ENCODE results near the gene NRP1. TPM values are rescaled to one million over a fixed set of nuclear protein-coding genes. Genes with fewer than 3 reads are reported as not detected.

The NRP1 gene
- polyA plus RNA-seq, 3 donors = 1.1 to 1.7 (median 1.3) TPM

- H3K9me3 Mint-ChIP-seq = peaks cover 5 to 11% (median 7%) of the 10 kb centered on the region in 7 donors
- H3K27ac Mint-ChIP-seq = no peak overlapping the region
- Histone ChIP-seq H3K79me2 (ENCODE audit: insufficient read depth, low read length) (no peaks in the 10 kb centered on the region), H3K4me3 (replicated peaks in 1 of 3; ENCODE audit: low read depth in 2 of 3, low read length in 3 of 3) (no peak overlapping the region), H3K9me3 (replicated peaks in 1 of 2; ENCODE audit: control insufficient read depth in 1 of 2, insufficient read depth in 1 of 2, low read length in 2 of 2) (peaks cover 0 to 4% of the 10 kb centered on the region in 2 donors), H2AFZ (ENCODE audit: insufficient read depth, low read depth, low read length, poor library complexity, severe bottlenecking) (no peak overlapping the region), H3K4me2 (replicated peaks; ENCODE audit: extremely low read depth, low read length, poor library complexity, severe bottlenecking) (no peak overlapping the region), H3K27ac (ENCODE audit: low read depth in 1 of 2, low read length in 2 of 2) (no peak overlapping the region), H4K20me1 (ENCODE audit: insufficient read depth, low read length) (no peaks in the 10 kb centered on the region), H3K36me3 (replicated peaks in 1 of 2; ENCODE audit: control insufficient read depth in 1 of 2, insufficient read depth in 2 of 2, low read length in 2 of 2) (no peaks in the 10 kb centered on the region), H3K9ac (ENCODE audit: insufficient read depth, low read length, poor library complexity, severe bottlenecking) (no peak overlapping the region), H3K4me1 (ENCODE audit: control insufficient read depth in 1 of 2, insufficient read depth in 2 of 2, low read length in 2 of 2) (peaks cover 6 to 7% of the 10 kb centered on the region in 2 donors), H3K27me3 (ENCODE audit: control insufficient read depth in 2 of 2, insufficient read depth in 2 of 2, low read length in 2 of 2) (peaks cover 15 to 29% of the 10 kb centered on the region in 2 donors)
- H3K4me3 Mint-ChIP-seq = no peak overlapping the region
- TF ChIP-seq CTCF (IDR thresholded peaks at IDR 0.05) = no peak
- H3K27me3 Mint-ChIP-seq (ENCODE audit: low read depth in 3 of 3) = peaks cover 16 to 28% (median 23%) of the 10 kb centered on the region in 3 donors
- H3K36me3 Mint-ChIP-seq = no peaks in the 10 kb centered on the region
- intact Hi-C loops (cut with micrococcal nuclease) = no loop called here
- WGBS (ENCODE audit: insufficient coverage) = no CpG with 5 or more reads among the region's 1 CpG
- DNase-seq = no peak
- H3K4me1 Mint-ChIP-seq = peaks cover 5% of the 10 kb centered on the region
Measured at GRCh38 chr10:33341637-33342036, 7.2 kb upstream of the NRP1 start.

DNA sequence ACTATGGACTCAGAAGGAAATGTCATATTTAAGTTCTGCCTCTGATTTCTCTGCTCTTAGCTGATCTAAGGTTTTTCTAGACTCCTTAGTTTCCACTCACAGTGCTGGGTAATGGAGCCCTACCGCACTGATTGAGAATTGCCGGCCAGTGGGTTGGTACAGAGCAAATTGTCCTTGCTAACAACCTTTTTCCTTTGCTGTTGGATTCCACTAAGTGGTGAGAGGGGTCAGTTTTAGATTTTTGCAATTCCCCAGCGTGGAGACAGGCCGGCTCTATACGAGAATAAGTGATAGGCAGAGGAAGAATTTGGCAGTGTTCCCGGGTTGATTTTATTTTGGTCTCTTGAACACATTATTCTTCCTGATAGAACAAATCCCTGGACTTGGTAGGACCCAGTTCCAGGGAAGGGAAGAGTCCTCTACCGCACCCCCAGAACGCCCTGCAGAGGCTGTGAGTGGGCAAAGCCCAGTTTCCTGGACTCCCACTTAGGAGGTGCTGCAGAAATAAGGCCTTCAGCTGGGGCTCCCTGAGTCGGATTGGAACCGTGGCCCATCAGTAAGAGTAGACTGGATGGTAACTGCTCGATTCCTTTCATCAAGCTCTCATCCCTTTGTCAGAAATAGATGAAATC, 3.0 kb upstream of the NRP1 start:
- intact Hi-C loops (cut with micrococcal nuclease) = no loop called here
- no peak for TF ChIP-seq CTCF (IDR thresholded peaks at IDR 0.05)
- no peaks in the 10 kb centered on the region for H4K20me1 ChIP-seq (ENCODE audit: insufficient read depth, low read length)
- no peak for DNase-seq
- peaks cover 42 to 67% (median 50%) of the 10 kb centered on the region in 3 donors for H3K27me3 Mint-ChIP-seq (ENCODE audit: low read depth in 3 of 3)
- H3K4me2 ChIP-seq (replicated peaks; ENCODE audit: extremely low read depth, low read length, poor library complexity, severe bottlenecking) = peak overlapping the region; percentile 91
- peak overlapping the region in 1 of 7 donors; percentile 50 for H3K27ac Mint-ChIP-seq
- no peak overlapping the region for H3K27ac ChIP-seq (ENCODE audit: low read depth in 1 of 2, low read length in 2 of 2)
- peaks cover 0 to 5% (median 1%) of the 10 kb centered on the region in 7 donors for H3K9me3 Mint-ChIP-seq
- peak overlapping the region in 1 of 3 experiments; percentile 79 for H3K4me3 ChIP-seq (replicated peaks in 1 of 3; ENCODE audit: low read depth in 2 of 3, low read length in 3 of 3)
- H3K27me3 ChIP-seq (ENCODE audit: control insufficient read depth in 2 of 2, insufficient read depth in 2 of 2, low read length in 2 of 2) = peaks cover 33 to 65% of the 10 kb centered on the region in 2 donors
- H3K79me2 ChIP-seq (ENCODE audit: insufficient read depth, low read length) = no peaks in the 10 kb centered on the region
- H3K4me1 Mint-ChIP-seq = peaks cover 25% of the 10 kb centered on the region
- H3K4me1 ChIP-seq (ENCODE audit: control insufficient read depth in 1 of 2, insufficient read depth in 2 of 2, low read length in 2 of 2) = peaks cover 33 to 38% of the 10 kb centered on the region in 2 donors
- H3K36me3 Mint-ChIP-seq = no peaks in the 10 kb centered on the region
- H3K9ac ChIP-seq (ENCODE audit: insufficient read depth, low read length, poor library complexity, severe bottlenecking) = no peak overlapping the region
- H3K36me3 ChIP-seq (replicated peaks in 1 of 2; ENCODE audit: control insufficient read depth in 1 of 2, insufficient read depth in 2 of 2, low read length in 2 of 2) = no peaks in the 10 kb centered on the region
- WGBS (ENCODE audit: insufficient coverage) = 91% methylated on average over 4 of the region's 11 CpGs
- H3K9me3 ChIP-seq (replicated peaks in 1 of 2; ENCODE audit: control insufficient read depth in 1 of 2, insufficient read depth in 1 of 2, low read length in 2 of 2) = peaks cover 0 to 3% of the 10 kb centered on the region in 2 donors
- no peak overlapping the region for H2AFZ ChIP-seq (ENCODE audit: insufficient read depth, low read depth, low read length, poor library complexity, severe bottlenecking)
- peak overlapping the region; percentile 62 to 80 for H3K4me3 Mint-ChIP-seq
